ENCODE results near the gene GRK5.

The GRK5 gene

DNA sequence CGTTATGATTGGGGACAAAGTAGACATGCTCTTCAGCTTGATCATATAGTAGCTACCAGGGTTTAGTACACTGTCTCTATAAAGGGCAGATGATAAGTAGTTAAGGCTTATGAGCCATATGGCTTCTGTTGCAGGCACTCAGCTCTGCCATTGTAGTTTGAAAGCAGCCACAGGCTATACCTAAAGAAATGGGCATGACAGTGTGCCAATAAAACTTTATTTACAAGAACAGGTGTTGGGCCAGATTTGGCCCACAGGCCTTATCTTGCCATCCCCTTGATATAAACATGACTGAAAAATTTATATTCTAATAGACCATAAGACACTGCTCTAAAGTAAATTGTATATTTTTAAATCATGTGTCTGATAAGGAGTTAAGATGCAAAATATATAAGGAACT, 36.6 kb downstream of the GRK5 start:
- H3K36me3 ChIP-seq = no peaks in the 10 kb centered on the region; the same call in 1 of the 2 replicates
- H3K9me3 ChIP-seq (ENCODE audit: severe bottlenecking) = no peaks in the 10 kb centered on the region
- TF ChIP-seq, protein P1, sequence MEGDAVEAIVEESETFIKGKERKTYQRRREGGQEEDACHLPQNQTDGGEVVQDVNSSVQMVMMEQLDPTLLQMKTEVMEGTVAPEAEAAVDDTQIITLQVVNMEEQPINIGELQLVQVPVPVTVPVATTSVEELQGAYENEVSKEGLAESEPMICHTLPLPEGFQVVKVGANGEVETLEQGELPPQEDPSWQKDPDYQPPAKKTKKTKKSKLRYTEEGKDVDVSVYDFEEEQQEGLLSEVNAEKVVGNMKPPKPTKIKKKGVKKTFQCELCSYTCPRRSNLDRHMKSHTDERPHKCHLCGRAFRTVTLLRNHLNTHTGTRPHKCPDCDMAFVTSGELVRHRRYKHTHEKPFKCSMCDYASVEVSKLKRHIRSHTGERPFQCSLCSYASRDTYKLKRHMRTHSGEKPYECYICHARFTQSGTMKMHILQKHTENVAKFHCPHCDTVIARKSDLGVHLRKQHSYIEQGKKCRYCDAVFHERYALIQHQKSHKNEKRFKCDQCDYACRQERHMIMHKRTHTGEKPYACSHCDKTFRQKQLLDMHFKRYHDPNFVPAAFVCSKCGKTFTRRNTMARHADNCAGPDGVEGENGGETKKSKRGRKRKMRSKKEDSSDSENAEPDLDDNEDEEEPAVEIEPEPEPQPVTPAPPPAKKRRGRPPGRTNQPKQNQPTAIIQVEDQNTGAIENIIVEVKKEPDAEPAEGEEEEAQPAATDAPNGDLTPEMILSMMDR (IDR thresholded peaks at IDR 0.05; ENCODE audit: low read depth, low read length) = no peak
- peak overlapping the region; percentile 66; the same call in 1 of the 2 replicates for H3K27ac ChIP-seq
- H3K4me3 ChIP-seq (ENCODE audit: low read depth, low read length) = no peak overlapping the region
- peak; percentile 48 for DNase-seq
- no peaks in the 10 kb centered on the region for H3K27me3 ChIP-seq (ENCODE audit: insufficient read depth, low read depth, severe bottlenecking)

DNA sequence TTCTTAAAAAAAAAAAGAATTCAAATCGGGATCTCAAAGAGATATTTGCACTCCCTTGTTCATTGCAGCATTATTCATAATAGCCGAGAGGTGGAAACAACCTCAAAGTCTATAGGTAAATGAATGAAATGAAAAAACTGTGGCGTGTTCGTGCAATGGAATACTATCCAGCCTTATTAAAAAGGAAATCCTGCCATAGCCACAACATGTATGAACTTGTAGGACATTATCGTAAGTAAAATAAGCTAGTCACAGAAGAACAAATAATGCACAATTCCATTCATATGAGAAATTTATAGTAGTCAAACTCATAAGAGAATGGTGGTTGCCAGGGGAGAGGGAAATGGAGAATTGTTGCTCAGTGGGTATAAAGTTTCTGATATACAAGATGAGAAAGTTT, 37.9 kb downstream of the GRK5 start:
- TF ChIP-seq, protein P1 (IDR thresholded peaks at IDR 0.05; ENCODE audit: low read depth, low read length) = no peak
- H3K4me3 ChIP-seq (ENCODE audit: low read depth, low read length) = no peak overlapping the region
- no peaks in the 10 kb centered on the region; the same call in 1 of the 2 replicates for H3K36me3 ChIP-seq
- H3K9me3 ChIP-seq (ENCODE audit: severe bottlenecking) = no peaks in the 10 kb centered on the region
- H3K27me3 ChIP-seq (ENCODE audit: insufficient read depth, low read depth, severe bottlenecking) = no peaks in the 10 kb centered on the region
- H3K27ac ChIP-seq = no peak overlapping the region
- no peak for DNase-seq

GRCh38 chr10:119246862-119247549, 39.6 kb downstream of the GRK5 start:
- Histone ChIP-seq H3K27me3 (ENCODE audit: insufficient read depth, low read depth, severe bottlenecking) (no peaks in the 10 kb centered on the region), H3K9me3 (ENCODE audit: severe bottlenecking) (no peaks in the 10 kb centered on the region), H3K4me3 (ENCODE audit: low read depth, low read length) (no peak overlapping the region), H3K27ac (no peak overlapping the region), H3K36me3 (no peaks in the 10 kb centered on the region; the same call in 1 of the 2 replicates)
- TF ChIP-seq, protein P1 (IDR thresholded peaks at IDR 0.05; ENCODE audit: low read depth, low read length) = no peak
- no peak for DNase-seq

DNA sequence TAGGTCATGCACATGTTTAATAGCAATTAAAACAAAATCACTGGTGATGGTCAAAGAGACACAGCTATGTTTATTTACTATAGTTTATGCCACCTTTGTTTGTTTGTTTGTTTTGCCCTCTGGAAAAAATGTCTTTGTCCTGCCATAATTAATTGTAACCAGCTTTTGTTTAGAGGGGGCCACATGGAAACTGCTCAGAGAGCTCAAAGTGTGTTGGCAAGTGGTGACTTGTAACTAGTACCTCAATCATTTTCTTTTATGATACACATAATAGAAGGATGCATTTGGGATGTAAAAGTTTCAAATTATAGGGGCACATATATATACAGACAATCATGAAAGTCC, 40.2 kb downstream of the GRK5 start:
- Histone ChIP-seq H3K36me3 (no peaks in the 10 kb centered on the region; the same call in 1 of the 2 replicates), H3K4me3 (ENCODE audit: low read depth, low read length) (no peak overlapping the region), H3K27ac (no peak overlapping the region), H3K9me3 (ENCODE audit: severe bottlenecking) (no peaks in the 10 kb centered on the region), H3K27me3 (ENCODE audit: insufficient read depth, low read depth, severe bottlenecking) (no peaks in the 10 kb centered on the region)
- no peak for DNase-seq
- TF ChIP-seq, protein P1 (IDR thresholded peaks at IDR 0.05; ENCODE audit: low read depth, low read length) = no peak

- H3K27me3 ChIP-seq (ENCODE audit: insufficient read depth, low read depth, severe bottlenecking) = no peaks in the 10 kb centered on the region
- no peak for DNase-seq
- no peaks in the 10 kb centered on the region; the same call in 1 of the 2 replicates for H3K36me3 ChIP-seq
- TF ChIP-seq, protein P1 (IDR thresholded peaks at IDR 0.05; ENCODE audit: low read depth, low read length) = no peak
- no peak overlapping the region; the same call in none of the 2 replicates for H3K27ac ChIP-seq
- H3K9me3 ChIP-seq (ENCODE audit: severe bottlenecking) = no peaks in the 10 kb centered on the region
- H3K4me3 ChIP-seq (ENCODE audit: low read depth, low read length) = no peak overlapping the region
Observed at GRCh38 chr10:119248184-119248583, 40.8 kb downstream of the GRK5 start.

GRCh38 chr10:119248681-119249080, 41.3 kb downstream of the GRK5 start:
- H3K9me3 ChIP-seq (ENCODE audit: severe bottlenecking) = no peaks in the 10 kb centered on the region
- H3K4me3 ChIP-seq (ENCODE audit: low read depth, low read length) = no peak overlapping the region
- DNase-seq = no peak
- no peaks in the 10 kb centered on the region; the same call in 1 of the 2 replicates for H3K36me3 ChIP-seq
- H3K27ac ChIP-seq = peak overlapping the region; percentile 38
- no peaks in the 10 kb centered on the region for H3K27me3 ChIP-seq (ENCODE audit: insufficient read depth, low read depth, severe bottlenecking)
- TF ChIP-seq, protein P1 (IDR thresholded peaks at IDR 0.05; ENCODE audit: low read depth, low read length) = no peak
